22Rv1 (cell line): ENCODE measurements around the gene ENO1.

Experiments used
- ZFX ChIP-seq: fragments of 450-650 bp; IDR thresholded peaks from 2 replicates; pipeline ENCODE4 v1.6.1; 2017; ENCODE audit warnings: antibody characterized with exemption, borderline replicate concordance
- TF ChIP-seq, protein P1 (sequence below): fragments of 450-650 bp; IDR thresholded peaks from 2 replicates; pipeline ENCODE4 v1.5.1; 2017; ENCODE audit warnings: mild to moderate bottlenecking

GRCh38 chr1:8875216-8875861, 3.1 kb downstream of the ENO1 start:
- TF ChIP-seq, protein P1, sequence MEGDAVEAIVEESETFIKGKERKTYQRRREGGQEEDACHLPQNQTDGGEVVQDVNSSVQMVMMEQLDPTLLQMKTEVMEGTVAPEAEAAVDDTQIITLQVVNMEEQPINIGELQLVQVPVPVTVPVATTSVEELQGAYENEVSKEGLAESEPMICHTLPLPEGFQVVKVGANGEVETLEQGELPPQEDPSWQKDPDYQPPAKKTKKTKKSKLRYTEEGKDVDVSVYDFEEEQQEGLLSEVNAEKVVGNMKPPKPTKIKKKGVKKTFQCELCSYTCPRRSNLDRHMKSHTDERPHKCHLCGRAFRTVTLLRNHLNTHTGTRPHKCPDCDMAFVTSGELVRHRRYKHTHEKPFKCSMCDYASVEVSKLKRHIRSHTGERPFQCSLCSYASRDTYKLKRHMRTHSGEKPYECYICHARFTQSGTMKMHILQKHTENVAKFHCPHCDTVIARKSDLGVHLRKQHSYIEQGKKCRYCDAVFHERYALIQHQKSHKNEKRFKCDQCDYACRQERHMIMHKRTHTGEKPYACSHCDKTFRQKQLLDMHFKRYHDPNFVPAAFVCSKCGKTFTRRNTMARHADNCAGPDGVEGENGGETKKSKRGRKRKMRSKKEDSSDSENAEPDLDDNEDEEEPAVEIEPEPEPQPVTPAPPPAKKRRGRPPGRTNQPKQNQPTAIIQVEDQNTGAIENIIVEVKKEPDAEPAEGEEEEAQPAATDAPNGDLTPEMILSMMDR: no peak
- TF ChIP-seq ZFX: no peak
